Measurements from ENCODE around the gene E2F3.

DNA sequence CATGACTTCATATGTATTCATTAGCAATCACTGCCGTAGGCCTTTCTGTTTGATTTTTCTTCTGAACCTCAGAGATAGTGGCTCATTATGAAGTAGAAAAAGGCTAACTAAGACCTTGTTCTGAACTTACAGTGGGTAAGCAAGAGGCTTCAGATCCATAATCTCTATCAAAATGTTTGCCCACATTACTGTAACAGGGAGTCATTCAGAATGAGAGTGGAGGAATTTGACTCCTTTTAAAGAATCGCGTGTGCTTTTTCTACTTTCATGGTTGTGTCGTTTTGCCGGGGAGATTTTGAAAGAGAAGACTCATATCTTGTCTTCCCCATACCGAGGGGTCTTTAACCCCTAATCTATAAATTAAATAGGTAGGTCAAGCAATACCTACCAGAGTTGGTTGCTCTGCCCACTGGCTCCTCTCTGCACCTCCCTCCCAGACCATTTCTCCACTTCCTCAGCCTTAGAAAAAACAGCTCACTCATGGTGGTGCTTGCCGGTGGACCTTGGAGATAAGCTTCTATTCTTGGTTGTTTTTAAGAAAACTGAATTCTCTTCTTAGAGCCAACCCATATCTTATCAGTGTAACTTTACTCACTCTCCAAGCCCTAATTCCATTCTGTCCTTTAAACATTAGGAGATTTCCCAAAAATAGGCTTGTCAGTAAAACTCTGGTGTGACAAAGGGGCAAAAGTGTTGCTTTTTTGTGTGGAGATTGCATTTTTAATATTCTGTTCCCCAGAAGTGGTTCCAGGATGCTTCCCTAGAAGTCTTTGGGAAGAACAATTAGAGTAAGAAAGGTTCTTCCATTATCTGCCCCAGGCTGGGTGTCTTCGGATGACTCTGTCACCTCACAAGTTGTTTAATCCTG lies 56.6 kb downstream of the E2F3 start:
- TF ChIP-seq, protein P1, sequence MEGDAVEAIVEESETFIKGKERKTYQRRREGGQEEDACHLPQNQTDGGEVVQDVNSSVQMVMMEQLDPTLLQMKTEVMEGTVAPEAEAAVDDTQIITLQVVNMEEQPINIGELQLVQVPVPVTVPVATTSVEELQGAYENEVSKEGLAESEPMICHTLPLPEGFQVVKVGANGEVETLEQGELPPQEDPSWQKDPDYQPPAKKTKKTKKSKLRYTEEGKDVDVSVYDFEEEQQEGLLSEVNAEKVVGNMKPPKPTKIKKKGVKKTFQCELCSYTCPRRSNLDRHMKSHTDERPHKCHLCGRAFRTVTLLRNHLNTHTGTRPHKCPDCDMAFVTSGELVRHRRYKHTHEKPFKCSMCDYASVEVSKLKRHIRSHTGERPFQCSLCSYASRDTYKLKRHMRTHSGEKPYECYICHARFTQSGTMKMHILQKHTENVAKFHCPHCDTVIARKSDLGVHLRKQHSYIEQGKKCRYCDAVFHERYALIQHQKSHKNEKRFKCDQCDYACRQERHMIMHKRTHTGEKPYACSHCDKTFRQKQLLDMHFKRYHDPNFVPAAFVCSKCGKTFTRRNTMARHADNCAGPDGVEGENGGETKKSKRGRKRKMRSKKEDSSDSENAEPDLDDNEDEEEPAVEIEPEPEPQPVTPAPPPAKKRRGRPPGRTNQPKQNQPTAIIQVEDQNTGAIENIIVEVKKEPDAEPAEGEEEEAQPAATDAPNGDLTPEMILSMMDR (IDR thresholded peaks at IDR 0.05): no peak
- TF ChIP-seq POLR2A (IDR thresholded peaks at IDR 0.05): no peak
- TF ChIP-seq POLR2AphosphoS5 (IDR thresholded peaks at IDR 0.05): no peak

All from stomach (tissue), 4 donors.